Measurements from ENCODE around the gene ITGB4. TPM values are rescaled to one million over a fixed set of nuclear protein-coding genes. Genes with fewer than 3 reads are reported as not detected.

The ITGB4 gene
- total RNA-seq, 2 donors from 2014 or later, result 39.4 to 46.6 TPM

GRCh38 chr17:75724016-75725003 lies 3.1 kb downstream of the ITGB4 start:
- DNase-seq (ENCODE audit: low spot score), result no peak
- intact Hi-C loops (cut with DNase I), result no loop called here

GRCh38 chr17:75725504-75725903 lies 4.2 kb downstream of the ITGB4 start:
- intact Hi-C loops (cut with DNase I), result no loop called here
- DNase-seq (ENCODE audit: low spot score), result no peak

GRCh38 chr17:75727391-75727790 lies 6.1 kb downstream of the ITGB4 start:
- intact Hi-C loops (cut with DNase I), result no loop called here
- DNase-seq (ENCODE audit: low spot score), result no peak

- no peak for DNase-seq (ENCODE audit: low spot score)
- intact Hi-C loops (cut with DNase I), result no loop called here
Observed at GRCh38 chr17:75729351-75729750, 8.1 kb downstream of the ITGB4 start.

- DNase-seq (ENCODE audit: low spot score), result no peak
- intact Hi-C loops (cut with DNase I), result no loop called here
Observed at GRCh38 chr17:75730065-75730464, 8.8 kb downstream of the ITGB4 start.

- no peak for DNase-seq (ENCODE audit: low spot score)
- intact Hi-C loops (cut with DNase I), result no loop called here
Observed at GRCh38 chr17:75731086-75731715, 9.9 kb downstream of the ITGB4 start.

- no peak for DNase-seq (ENCODE audit: low spot score)
Observed at GRCh38 chr17:75731716-75732498, 10.6 kb downstream of the ITGB4 start.

GRCh38 chr17:75733471-75733870 lies 12.2 kb downstream of the ITGB4 start:
- DNase-seq (ENCODE audit: low spot score), result no peak
- intact Hi-C loops (cut with DNase I), result no loop called here

More at GRCh38 chr17:75731716-75732498, 10.6 kb downstream of the ITGB4 start:
- intact Hi-C loops (cut with DNase I), result no loop called here

- intact Hi-C loops (cut with DNase I), result no loop called here
- no peak for DNase-seq (ENCODE audit: low spot score)
Observed at GRCh38 chr17:75734674-75735294, 13.5 kb downstream of the ITGB4 start.

GRCh38 chr17:75736173-75736835 lies 15.0 kb downstream of the ITGB4 start:
- intact Hi-C loops (cut with DNase I), result no loop called here
- DNase-seq (ENCODE audit: low spot score), result no peak

GRCh38 chr17:75737133-75737962 lies 16.1 kb downstream of the ITGB4 start:
- no peak for DNase-seq (ENCODE audit: low spot score)
- intact Hi-C loops (cut with DNase I), result no loop called here

GRCh38 chr17:75738218-75738802 lies 17.1 kb downstream of the ITGB4 start:
- intact Hi-C loops (cut with DNase I), result no loop called here
- peak; percentile 93 for DNase-seq (ENCODE audit: low spot score)

- DNase-seq (ENCODE audit: low spot score), result no peak
- intact Hi-C loops (cut with DNase I), result no loop called here
Observed at GRCh38 chr17:75739174-75739573, 17.9 kb downstream of the ITGB4 start.

GRCh38 chr17:75739801-75740200 lies 18.5 kb downstream of the ITGB4 start:
- intact Hi-C loops (cut with DNase I), result loop anchor here in 1 of 2 donors (5.0 kb wide), 1 partner anchor 52 kb away; no protein-coding TSS in a partner anchor
- DNase-seq (ENCODE audit: low spot score), result no peak

- intact Hi-C loops (cut with DNase I), result loop anchor here in 1 of 2 donors (5.0 kb wide), 1 partner anchor 53 kb away; no protein-coding TSS in a partner anchor
- no peak for DNase-seq (ENCODE audit: low spot score)
Observed at GRCh38 chr17:75740215-75740614, 19.0 kb downstream of the ITGB4 start.

GRCh38 chr17:75740631-75741077 lies 19.4 kb downstream of the ITGB4 start:
- intact Hi-C loops (cut with DNase I), result loop anchor here in 1 of 2 donors (5.0 kb wide), 1 partner anchor 53 kb away; no protein-coding TSS in a partner anchor
- DNase-seq (ENCODE audit: low spot score), result no peak

GRCh38 chr17:75742337-75742736 lies 21.1 kb downstream of the ITGB4 start:
- no peak for DNase-seq (ENCODE audit: low spot score)
- intact Hi-C loops (cut with DNase I), result loop anchor here in 1 of 2 donors (5.0 kb wide), 1 partner anchor 55 kb away; no protein-coding TSS in a partner anchor

Measured in posterior vena cava (tissue), 2 donors.